ENCODE measurements around the gene LYPLA2.

LYPLA2 gene

GRCh38 chr1:23825076-23825761 is 34.3 kb downstream of the LYPLA2 start, which contains the start of gene HMGCL:
TSS of gene HMGCL (minus strand) at chr1:23825429. CDS start at chr1:23825415, 14 bp downstream.
- 0 out of 2 replicates have a peak, but pooled peaks have one; percentile 9 for TF ChIP-seq TEAD4 (IDR thresholded peaks at IDR 0.05)
- no peak for TF ChIP-seq CEBPB (IDR thresholded peaks at IDR 0.05)
- TF ChIP-seq ZBTB7A (IDR thresholded peaks at IDR 0.05; ENCODE audit: low read depth) = peak; percentile 91
- TF ChIP-seq EGR1 (IDR thresholded peaks at IDR 0.05) = peak; percentile 91
- TF ChIP-seq REST (IDR thresholded peaks at IDR 0.05; ENCODE audit: low read depth) = no peak
- peak; percentile 34; the same call in 1 of the 2 replicates for TF ChIP-seq NFIC (IDR thresholded peaks at IDR 0.05)
- TF ChIP-seq RAD21 (IDR thresholded peaks at IDR 0.05; ENCODE audit: low read depth) = no peak
- TF ChIP-seq USF1 (IDR thresholded peaks at IDR 0.05) = peak; percentile 97
- no peak for TF ChIP-seq FOXM1 (IDR thresholded peaks at IDR 0.05; ENCODE audit: borderline replicate concordance, low read depth)
- no peak for TF ChIP-seq CREB1 (IDR thresholded peaks at IDR 0.05; ENCODE audit: low read depth)
- peak; percentile 84 for TF ChIP-seq TCF12 (IDR thresholded peaks at IDR 0.05; ENCODE audit: low read depth)
- TF ChIP-seq MAX (IDR thresholded peaks at IDR 0.05) = peak; percentile 82
- peak; percentile 98 for TF ChIP-seq YY1 (IDR thresholded peaks at IDR 0.05; ENCODE audit: low read depth)
- TF ChIP-seq EP300 (IDR thresholded peaks at IDR 0.05; ENCODE audit: borderline replicate concordance) = no peak
- TF ChIP-seq TAF1 (IDR thresholded peaks at IDR 0.05; ENCODE audit: low read depth) = peak; percentile 100

GRCh38 chr1:23825762-23826522 is 35.0 kb downstream of the LYPLA2 start:
- TF ChIP-seq TEAD4 (IDR thresholded peaks at IDR 0.05) (no peak), EP300 (IDR thresholded peaks at IDR 0.05; ENCODE audit: borderline replicate concordance) (no peak), TAF1 (IDR thresholded peaks at IDR 0.05; ENCODE audit: low read depth) (no peak), MAX (IDR thresholded peaks at IDR 0.05) (no peak)

GRCh38 chr1:23827717-23828116 is 36.8 kb downstream of the LYPLA2 start:
- no peak for TF ChIP-seq MAX (IDR thresholded peaks at IDR 0.05)

GRCh38 chr1:23836037-23836436 is 45.1 kb downstream of the LYPLA2 start:
- no peak for TF ChIP-seq USF1 (IDR thresholded peaks at IDR 0.05)
- TF ChIP-seq CEBPB (IDR thresholded peaks at IDR 0.05) = no peak
- no peak for TF ChIP-seq CREB1 (IDR thresholded peaks at IDR 0.05; ENCODE audit: low read depth)
- TF ChIP-seq NFIC (IDR thresholded peaks at IDR 0.05) = no peak
- TF ChIP-seq TAF1 (IDR thresholded peaks at IDR 0.05; ENCODE audit: low read depth) = no peak
- no peak for TF ChIP-seq TEAD4 (IDR thresholded peaks at IDR 0.05)
- no peak for TF ChIP-seq TCF12 (IDR thresholded peaks at IDR 0.05; ENCODE audit: low read depth)
- no peak for TF ChIP-seq EP300 (IDR thresholded peaks at IDR 0.05; ENCODE audit: borderline replicate concordance)
- TF ChIP-seq YY1 (IDR thresholded peaks at IDR 0.05; ENCODE audit: low read depth) = no peak
- no peak for TF ChIP-seq EGR1 (IDR thresholded peaks at IDR 0.05)
- TF ChIP-seq ZBTB7A (IDR thresholded peaks at IDR 0.05; ENCODE audit: low read depth) = no peak
- TF ChIP-seq MAX (IDR thresholded peaks at IDR 0.05) = no peak
- no peak for TF ChIP-seq FOXM1 (IDR thresholded peaks at IDR 0.05; ENCODE audit: borderline replicate concordance, low read depth)
- TF ChIP-seq RAD21 (IDR thresholded peaks at IDR 0.05; ENCODE audit: low read depth) = no peak
- no peak for TF ChIP-seq REST (IDR thresholded peaks at IDR 0.05; ENCODE audit: low read depth)

GRCh38 chr1:23837908-23838307 is 47.0 kb downstream of the LYPLA2 start:
- TF ChIP-seq EGR1 (IDR thresholded peaks at IDR 0.05) (no peak), ZBTB7A (IDR thresholded peaks at IDR 0.05; ENCODE audit: low read depth) (no peak), CREB1 (IDR thresholded peaks at IDR 0.05; ENCODE audit: low read depth) (no peak), TAF1 (IDR thresholded peaks at IDR 0.05; ENCODE audit: low read depth) (no peak), TEAD4 (IDR thresholded peaks at IDR 0.05) (no peak), FOXM1 (IDR thresholded peaks at IDR 0.05; ENCODE audit: borderline replicate concordance, low read depth) (no peak), EP300 (IDR thresholded peaks at IDR 0.05; ENCODE audit: borderline replicate concordance) (no peak), YY1 (IDR thresholded peaks at IDR 0.05; ENCODE audit: low read depth) (no peak), MAX (IDR thresholded peaks at IDR 0.05) (no peak), CEBPB (IDR thresholded peaks at IDR 0.05) (no peak)

Data from Ishikawa (cell line).